Measurements from ENCODE around the gene LRP1B. TPM values are rescaled to one million over a fixed set of nuclear protein-coding genes. Genes with fewer than 3 reads are reported as not detected.

Gene LRP1B
- total and polyA plus RNA-seq, 2 of the 8 experiments (the other 6 are each of a cell fraction or from before 2014, with no cell fraction given), result 0.03 TPM; not detected in 1

- Histone ChIP-seq H2BK15ac (ENCODE audit: low read length) (no peak overlapping the region), H3K27ac (ENCODE audit: low read depth, low read length) (no peak overlapping the region), H3K27me3 (replicated peaks in 1 of 4; ENCODE audit: control insufficient read depth in 3 of 4, extremely low read depth in 1 of 4, insufficient read depth in 3 of 4, low read length in 3 of 4) (no peaks in the 10 kb centered on the region), H4K91ac (replicated peaks; ENCODE audit: insufficient read length, low read length) (no peak overlapping the region), H3K36me3 (ENCODE audit: control insufficient read depth in 2 of 4, insufficient read depth in 4 of 4, low read length in 3 of 4) (no peaks in the 10 kb centered on the region), H4K20me1 (replicated peaks in 1 of 2; ENCODE audit: control insufficient read depth in 1 of 2, insufficient read depth in 2 of 2, low read length in 2 of 2) (no peaks in the 10 kb centered on the region), H3K56ac (replicated peaks; ENCODE audit: insufficient read length, low read depth, low read length) (no peak overlapping the region), H3K4me2 (ENCODE audit: insufficient read depth in 1 of 2, low read depth in 2 of 2, low read length in 2 of 2) (no peak overlapping the region), H2AFZ (ENCODE audit: low read length) (no peak overlapping the region), H3K4me3 (ENCODE audit: extremely low read depth in 1 of 4, insufficient read depth in 2 of 4, low read depth in 3 of 4, low read length in 4 of 4) (no peak overlapping the region), H2AK5ac (ENCODE audit: low read depth, low read length) (no peak overlapping the region), H4K8ac (ENCODE audit: extremely low read depth, insufficient read depth, low read length) (no peak overlapping the region), H3K4ac (replicated peaks; ENCODE audit: insufficient read length, low read depth, low read length) (no peak overlapping the region), H3K23me2 (ENCODE audit: low read depth, low read length) (peaks cover 2% of the 10 kb centered on the region; the same call in 1 of the 2 replicates), H2BK120ac (replicated peaks; ENCODE audit: low read depth, low read length) (no peak overlapping the region), H2BK5ac (ENCODE audit: low read depth, low read length) (no peak overlapping the region), H3K79me2 (ENCODE audit: control insufficient read depth in 1 of 2, insufficient read depth in 2 of 2, low read length in 2 of 2) (no peaks in the 10 kb centered on the region), H3K9me3 (ENCODE audit: insufficient read depth in 2 of 2, low read depth in 1 of 2, low read length in 1 of 2) (no peaks in the 10 kb centered on the region), H3K4me1 (replicated peaks in 1 of 4; ENCODE audit: control insufficient read depth in 3 of 4, insufficient read depth in 4 of 4, low read length in 3 of 4) (no peaks in the 10 kb centered on the region), H3K23ac (ENCODE audit: insufficient read length) (no peak overlapping the region), H2BK12ac (ENCODE audit: low read depth, low read length) (no peak overlapping the region), H3K18ac (ENCODE audit: extremely low read depth, low read length) (no peak overlapping the region), H3K9ac (replicated peaks in 1 of 4; ENCODE audit: extremely low read depth in 1 of 4, low read depth in 3 of 4, low read length in 3 of 4) (no peak overlapping the region), H4K5ac (ENCODE audit: insufficient read length, low read depth, low read length) (no peak overlapping the region), H3K14ac (ENCODE audit: insufficient read length) (no peak overlapping the region), H2BK20ac (ENCODE audit: low read length) (no peak overlapping the region), H3K79me1 (ENCODE audit: low read depth, low read length) (no peaks in the 10 kb centered on the region)
- POLR2A ChIA-PET (ENCODE audit: partially characterized antibody), result no interaction called here
- WGBS, 2 experiments (ENCODE audit: extremely low coverage in 1 of 2, insufficient coverage in 1 of 2, insufficient read length in 1 of 2, insufficient replicate concordance in 2 of 2, low coverage in 1 of 2, low lambda C conversion rate in 2 of 2, missing lambda C conversion rate in 1 of 2), result 50% methylated on average over 2 of the region's 2 CpGs; no CpG with 5 or more reads in 1 of the 2 experiments
- DNase-seq (ENCODE audit: low read depth in 1 of 2, low spot score in 2 of 2), result no peak
- FAIRE-seq, result no peak
- CTCF ChIA-PET (ENCODE audit: partially characterized antibody), result no interaction called here
- TF ChIP-seq CBX8 (IDR thresholded peaks at IDR 0.05; ENCODE audit: borderline replicate concordance, low read depth, low read length) (no peak), RNF2 (IDR thresholded peaks at IDR 0.05; ENCODE audit: borderline replicate concordance, low read depth, low read length, missing control alignments, poor library complexity, severe bottlenecking) (no peak), TAF1 (IDR thresholded peaks at IDR 0.05; ENCODE audit: low read depth, low read length) (no peak), BCL11A (IDR thresholded peaks at IDR 0.05; ENCODE audit: low read depth in 2 of 2, low read length in 2 of 2) (no peak), NRF1 (IDR thresholded peaks at IDR 0.05; ENCODE audit: low read depth, low read length) (no peak), SIRT6 (IDR thresholded peaks at IDR 0.05; ENCODE audit: low read length) (no peak), CHD2 (IDR thresholded peaks at IDR 0.05; ENCODE audit: low read length) (no peak), POLR2A (IDR thresholded peaks at IDR 0.05; ENCODE audit: control extremely low read depth in 1 of 2, low read depth in 2 of 2, low read length in 2 of 2) (no peak), RFX5 (IDR thresholded peaks at IDR 0.05; ENCODE audit: borderline replicate concordance, low read depth, low read length) (no peak), HDAC6 (IDR thresholded peaks at IDR 0.05; ENCODE audit: low read depth, low read length) (no peak)
These were observed 617.0 kb downstream of the LRP1B start for GRCh38 chr2:141513853-141514252.

Data from H1 (cell line).